Body of pancreas (tissue), 4 donors: ENCODE results near the gene RPLP2. TPM values are rescaled to one million over a fixed set of nuclear protein-coding genes. Genes with fewer than 3 reads are reported as not detected.

Experiments used
- ATAC-seq: fragments of 150-250 bp; one replicate; pipeline ENCODE4 v1.9.1; 2016
- DNase-seq, 4 donors: peaks; one replicate each; pipeline ENCODE4 v3.0.0-alpha.2; 2019
- H3K27ac ChIP-seq, 4 donors: fragments of 200-600 bp; sonication (generic); 1 replicate in 3 of 4; 2 replicates in 1 of 4; pipeline versions ENCODE4 v1.5.1 to v1.6.1; 2016 to 2019; ENCODE audit warnings: mild to moderate bottlenecking in 1 of 4, mixed read lengths in 1 of 4, moderate library complexity in 1 of 4
- H3K27me3 ChIP-seq, 2 donors: fragments of 200-600 bp; sonication (generic); one replicate each; pipeline ENCODE4 v1.6.0; 2016; ENCODE audit warnings: mild to moderate bottlenecking in 1 of 2
- H3K36me3 ChIP-seq, 2 donors: fragments of 200-600 bp; sonication (generic); replicated peaks in 1 of 2; 2 replicates each; pipeline ENCODE4 v1.5.1; 2016; ENCODE audit warnings: low read depth in 2 of 2; ENCODE audit not compliant: insufficient read depth in 1 of 2
- H3K4me1 ChIP-seq: fragments of 200-600 bp; sonication (generic); one replicate; pipeline ENCODE4 v1.6.0; 2016
- H3K4me3 ChIP-seq, 2 donors: fragments of 200-600 bp; sonication (generic); 1 replicate in 1 of 2; 2 replicates in 1 of 2; pipeline ENCODE4 v1.5.1; 2016 to 2019
- H3K9me3 ChIP-seq, 3 donors: fragments of 200-600 bp; sonication (generic); 1 replicate in 2 of 3; 2 replicates in 1 of 3; pipeline ENCODE4 v1.5.1; 2016
- CTCF ChIP-seq, 7 experiments: fragments of 450-650 bp in 4 of 7; fragments of 200-600 bp in 3 of 7; sonication (generic) in 3 of 7; IDR thresholded peaks; one replicate each; pipeline ENCODE4 v1.5.1; 2016 to 2019; ENCODE audit warnings: antibody characterized with exemption in 7 of 7
- POLR2A ChIP-seq, 3 donors: fragments of 450-650 bp; IDR thresholded peaks; one replicate each; pipeline ENCODE4 v1.6.1; 2016; ENCODE audit warnings: antibody characterized with exemption in 3 of 3, mild to moderate bottlenecking in 2 of 3
- WGBS, 2 donors: methylation state at CpG; one replicate each; pipeline ENCODE4 v1.1.5; 2017; 5-methylcytosine and 5-hydroxymethylcytosine counted together
- intact Hi-C: fragments of 100-400 bp; cut with DNase I; formaldehyde crosslinking; loops from one replicate; pipeline ENCODE4 v1.15.1; 2023
- total RNA-seq, 2 donors: library from RNA; depleted of rRNA; stranded (reverse); fragments of >200 nt; gene quantifications; one replicate each; pipeline ENCODE4 v1.1.0, GENCODE V29; 2016

Gene RPLP2
- total RNA-seq, 2 donors from 2014 or later = 395 to 402 TPM

DNA sequence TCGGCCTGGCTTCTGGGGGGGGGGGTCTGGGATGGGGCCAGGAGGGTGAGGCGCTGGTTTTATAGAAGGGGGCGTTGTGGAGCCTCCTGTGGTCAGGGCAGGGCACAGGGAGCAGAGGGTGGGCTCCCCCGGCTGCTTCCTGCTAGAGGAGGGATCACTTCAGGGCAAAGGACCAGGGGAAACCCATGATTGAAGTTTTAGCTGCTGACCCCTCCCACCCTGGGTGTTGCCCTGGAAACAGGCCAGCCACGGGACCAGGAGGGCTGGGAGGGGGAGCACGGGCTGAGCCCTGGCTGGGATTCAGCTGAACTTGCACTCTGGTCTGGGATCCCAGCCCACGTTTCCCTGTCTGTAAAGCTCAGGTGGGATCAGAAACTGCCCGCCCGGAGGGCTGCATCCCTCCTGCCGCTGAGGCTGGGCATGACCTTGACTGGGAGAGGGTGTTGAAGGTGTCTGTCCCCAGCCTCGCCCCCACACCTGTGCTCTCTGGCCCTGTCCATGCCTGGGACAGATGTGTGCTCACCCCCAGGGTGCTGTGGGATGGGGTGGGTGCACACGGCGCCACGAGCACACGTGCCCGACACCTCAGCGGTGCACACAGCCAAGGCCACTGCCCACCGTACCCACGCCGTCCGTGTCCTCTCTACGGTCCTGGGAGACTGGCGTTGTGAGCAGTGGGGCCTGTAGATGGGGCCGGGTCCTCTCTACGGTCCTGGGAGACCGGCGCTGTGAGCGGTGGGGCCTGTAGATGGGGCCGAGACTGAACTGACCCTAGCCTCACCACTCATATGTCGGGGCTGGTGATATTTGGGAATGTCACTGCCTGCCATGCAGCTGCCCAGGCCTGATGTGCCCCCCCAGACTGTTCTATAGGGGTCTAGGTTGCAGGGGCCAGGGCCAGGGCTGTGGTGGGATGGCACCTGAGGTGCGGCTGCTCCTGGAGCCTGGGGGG is 35.2 kb downstream of the RPLP2 start:
- peak; percentile 31 for ATAC-seq
- H3K27me3 ChIP-seq = peaks cover 0 to 6% of the 10 kb centered on the region in 2 donors
- H3K4me3 ChIP-seq = no peak overlapping the region
- H3K27ac ChIP-seq = peak overlapping the region; percentile 82 to 96 (median 92)
- intact Hi-C loops = loop anchor here (5.0 kb wide), 1 partner anchor 77 kb away; no protein-coding TSS in a partner anchor
- H3K9me3 ChIP-seq = no peaks in the 10 kb centered on the region
- WGBS, 2 donors = 47% methylated on average over 28 of the region's 31 CpGs; no CpG with 5 or more reads in 1 of the 2 donors
- peaks cover 0 to 2% of the 10 kb centered on the region in 2 donors for H3K36me3 ChIP-seq
- TF ChIP-seq CTCF (IDR thresholded peaks at IDR 0.05) (no peak), POLR2A (IDR thresholded peaks at IDR 0.05) (peak in 1 of 3 donors; percentile 16)
- DNase-seq = peak; percentile 77 to 92 (median 88)
- peaks cover 66% of the 10 kb centered on the region for H3K4me1 ChIP-seq

GRCh38 chr11:845872-846495 is 36.2 kb downstream of the RPLP2 start:
- H3K4me3 ChIP-seq = no peak overlapping the region
- ATAC-seq (no peak), DNase-seq (no peak)
- peaks cover 0 to 6% of the 10 kb centered on the region in 2 donors for H3K27me3 ChIP-seq
- 53 to 58% methylated on average over 3 to 8 of the region's 8 CpGs for WGBS, 2 donors
- H3K4me1 ChIP-seq = peaks cover 66% of the 10 kb centered on the region
- intact Hi-C loops = loop anchor here (5.0 kb wide), 1 partner anchor 76 kb away; no protein-coding TSS in a partner anchor
- no peaks in the 10 kb centered on the region for H3K9me3 ChIP-seq
- TF ChIP-seq POLR2A (IDR thresholded peaks at IDR 0.05) (no peak), CTCF (IDR thresholded peaks at IDR 0.05) (no peak)
- no peaks in the 10 kb centered on the region for H3K36me3 ChIP-seq
- peak overlapping the region in 3 of 4 donors; percentile 91 to 96 (median 93) for H3K27ac ChIP-seq

DNA sequence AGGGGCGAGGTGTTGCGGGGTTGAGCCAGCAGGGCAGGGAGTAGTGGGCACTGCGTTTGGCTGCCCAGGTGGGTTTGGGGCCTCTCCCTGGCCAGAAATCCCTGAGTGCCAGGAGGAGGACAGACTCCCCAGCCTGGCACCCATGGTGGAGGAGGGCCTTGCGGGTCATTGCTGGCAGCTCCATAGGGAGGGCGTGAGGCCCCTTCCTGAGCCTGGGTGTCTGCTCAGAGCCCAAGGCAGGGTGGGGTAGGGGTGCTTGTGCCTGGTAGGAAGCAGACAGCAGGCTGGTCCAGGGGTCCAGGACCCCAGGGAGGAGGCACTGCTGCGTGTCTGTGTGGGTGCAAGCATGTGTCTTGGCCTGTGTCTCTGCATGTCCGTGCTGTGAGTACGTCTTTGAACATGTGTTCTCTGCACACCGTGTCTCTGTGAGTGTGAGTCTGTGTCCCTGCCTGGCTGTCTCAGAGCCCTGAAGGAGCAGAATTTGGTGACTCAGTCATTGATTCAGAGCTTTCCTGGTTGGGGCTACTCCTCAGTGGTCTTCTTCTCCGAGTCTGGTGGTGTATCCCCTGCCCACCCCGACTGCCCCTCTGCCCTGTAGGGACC is 36.8 kb downstream of the RPLP2 start:
- 63 to 78% methylated on average over 7 to 11 of the region's 11 CpGs for WGBS, 2 donors
- peaks cover 0 to 6% of the 10 kb centered on the region in 2 donors for H3K27me3 ChIP-seq
- no peaks in the 10 kb centered on the region for H3K9me3 ChIP-seq
- no peaks in the 10 kb centered on the region for H3K36me3 ChIP-seq
- intact Hi-C loops = loop anchor here (5.0 kb wide), 1 partner anchor 76 kb away; no protein-coding TSS in a partner anchor
- no peak overlapping the region for H3K4me3 ChIP-seq
- peaks cover 60% of the 10 kb centered on the region for H3K4me1 ChIP-seq
- DNase-seq (no peak), ATAC-seq (no peak)
- TF ChIP-seq POLR2A (IDR thresholded peaks at IDR 0.05) (no peak), CTCF (IDR thresholded peaks at IDR 0.05) (no peak)
- H3K27ac ChIP-seq = peak overlapping the region in 2 of 4 donors; percentile 27 to 93

DNA sequence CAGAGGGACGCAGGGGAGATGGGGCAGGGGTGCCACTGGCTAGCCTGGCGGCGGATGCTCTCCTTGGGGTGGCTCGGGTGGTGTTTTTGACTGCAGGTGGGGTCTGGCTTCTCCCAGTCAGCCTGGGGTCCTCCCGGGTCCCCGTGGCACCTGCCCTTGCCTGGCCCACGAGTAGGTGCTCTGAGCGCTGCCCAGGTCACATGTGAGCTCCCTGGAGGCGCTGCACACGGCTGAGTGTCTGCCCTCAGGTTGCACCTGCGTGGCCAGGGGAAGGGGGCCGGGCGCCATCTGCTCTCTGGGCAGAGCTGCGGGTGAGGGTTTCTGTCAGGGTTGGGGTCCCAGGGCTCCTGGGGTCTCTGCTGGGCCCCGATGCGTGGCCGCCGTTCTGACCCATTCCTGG is 38.1 kb downstream of the RPLP2 start:
- 68 to 100% methylated on average over 1 to 15 of the region's 18 CpGs for WGBS, 2 donors
- H3K27me3 ChIP-seq = peaks cover 0 to 6% of the 10 kb centered on the region in 2 donors
- no peak for ATAC-seq
- no peak overlapping the region for H3K4me3 ChIP-seq
- no peak overlapping the region for H3K27ac ChIP-seq
- H3K36me3 ChIP-seq = no peaks in the 10 kb centered on the region
- H3K9me3 ChIP-seq = no peaks in the 10 kb centered on the region
- TF ChIP-seq POLR2A (IDR thresholded peaks at IDR 0.05) (no peak), CTCF (IDR thresholded peaks at IDR 0.05) (no peak)
- DNase-seq = no peak
- H3K4me1 ChIP-seq = peaks cover 60% of the 10 kb centered on the region
- intact Hi-C loops = loop anchor here (2.0 to 5.0 kb wide), 2 partner anchors 74 to 205 kb away; no protein-coding TSS in a partner anchor
